HEK293 (cell line): ENCODE measurements around the gene LRBA.

ENCODE experiments used
- AEBP2 ChIP-seq: fragments of 450-650 bp; formaldehyde crosslinking; IDR thresholded peaks from 2 replicates; pipeline ENCODE4 v1.5.1; 2016; ENCODE audit warnings: missing biosample characterization, missing genetic modification characterization, borderline replicate concordance
- EGR2 ChIP-seq: fragments of 450-650 bp; formaldehyde crosslinking; IDR thresholded peaks from 2 replicates; pipeline ENCODE4 v1.5.1; 2016; ENCODE audit warnings: low read depth, missing biosample characterization, missing genetic modification characterization
- GLIS2 ChIP-seq: fragments of 450-650 bp; formaldehyde crosslinking; IDR thresholded peaks from 2 replicates; pipeline ENCODE4 v1.5.1; 2016; ENCODE audit warnings: missing biosample characterization, missing genetic modification characterization
- KLF7 ChIP-seq: fragments of 450-650 bp; formaldehyde crosslinking; IDR thresholded peaks from 2 replicates; pipeline ENCODE4 v1.5.1; 2016; ENCODE audit warnings: missing biosample characterization, missing genetic modification characterization, borderline replicate concordance
- OSR2 ChIP-seq: fragments of 450-650 bp; formaldehyde crosslinking; IDR thresholded peaks from 2 replicates; pipeline ENCODE4 v1.5.1; 2016; ENCODE audit warnings: missing biosample characterization, missing genetic modification characterization
- PRDM10 ChIP-seq: fragments of 450-650 bp; formaldehyde crosslinking; IDR thresholded peaks from 2 replicates; pipeline ENCODE4 v1.5.1; 2016; ENCODE audit warnings: missing biosample characterization, missing genetic modification characterization
- REST ChIP-seq: fragments of 450-650 bp; formaldehyde crosslinking; IDR thresholded peaks from 2 replicates; pipeline ENCODE4 v1.5.1; 2016; ENCODE audit warnings: missing biosample characterization, missing genetic modification characterization
- SP2 ChIP-seq: fragments of 450-650 bp; formaldehyde crosslinking; IDR thresholded peaks from 2 replicates; pipeline ENCODE4 v1.5.1; 2016; ENCODE audit warnings: missing biosample characterization, missing genetic modification characterization
- ZBTB8A ChIP-seq: fragments of 450-650 bp; formaldehyde crosslinking; IDR thresholded peaks from 2 replicates; pipeline ENCODE4 v1.5.1; 2016; ENCODE audit warnings: missing biosample characterization, missing genetic modification characterization
- ZFP41 ChIP-seq: fragments of 450-650 bp; formaldehyde crosslinking; IDR thresholded peaks from 2 replicates; pipeline ENCODE4 v1.5.1; 2016; ENCODE audit warnings: missing biosample characterization, missing genetic modification characterization, borderline replicate concordance
- ZIC2 ChIP-seq: fragments of 450-650 bp; formaldehyde crosslinking; IDR thresholded peaks from 2 replicates; pipeline ENCODE4 v1.5.1; 2016; ENCODE audit warnings: missing biosample characterization, missing genetic modification characterization
- ZNF10 ChIP-seq: fragments of 450-650 bp; formaldehyde crosslinking; IDR thresholded peaks from 2 replicates; pipeline ENCODE4 v1.5.1; 2017; ENCODE audit warnings: missing biosample characterization, missing genetic modification characterization
- ZNF16 ChIP-seq: fragments of 450-650 bp; formaldehyde crosslinking; IDR thresholded peaks from 2 replicates; pipeline ENCODE4 v1.5.1; 2016; ENCODE audit warnings: low read depth, missing biosample characterization, missing genetic modification characterization
- ZNF239 ChIP-seq: fragments of 450-650 bp; formaldehyde crosslinking; IDR thresholded peaks from 2 replicates; pipeline ENCODE4 v1.5.1; 2016; ENCODE audit warnings: missing biosample characterization, missing genetic modification characterization
- ZNF335 ChIP-seq: fragments of 450-650 bp; formaldehyde crosslinking; conservative IDR thresholded peaks from 2 replicates; pipeline ENCODE4 v1.5.1; 2016; ENCODE audit warnings: missing biosample characterization, missing genetic modification characterization
- ZNF366 ChIP-seq: fragments of 450-650 bp; formaldehyde crosslinking; conservative IDR thresholded peaks from 2 replicates; pipeline ENCODE4 v1.5.1; 2016; ENCODE audit warnings: missing biosample characterization, missing genetic modification characterization
- ZNF394 ChIP-seq: fragments of 450-650 bp; formaldehyde crosslinking; IDR thresholded peaks from 2 replicates; pipeline ENCODE4 v1.5.1; 2016; ENCODE audit warnings: missing biosample characterization, missing genetic modification characterization, mild to moderate bottlenecking, moderate library complexity, borderline replicate concordance
- ZNF561 ChIP-seq: fragments of 450-650 bp; IDR thresholded peaks from 2 replicates; pipeline ENCODE4 v1.5.1; 2018; ENCODE audit warnings: missing biosample characterization, missing genetic modification characterization, borderline replicate concordance
- ZNF610 ChIP-seq: fragments of 450-650 bp; formaldehyde crosslinking; IDR thresholded peaks from 2 replicates; pipeline ENCODE4 v1.5.1; 2016; ENCODE audit warnings: missing biosample characterization, missing genetic modification characterization, borderline replicate concordance
- ZNF677 ChIP-seq: fragments of 450-650 bp; IDR thresholded peaks from 2 replicates; pipeline ENCODE4 v1.5.0; 2018; ENCODE audit warnings: missing biosample characterization, mild to moderate bottlenecking, missing genetic modification characterization, moderate library complexity
- ZNF837 ChIP-seq: fragments of 450-650 bp; formaldehyde crosslinking; IDR thresholded peaks from 2 replicates; pipeline ENCODE4 v1.5.1; 2016; ENCODE audit warnings: missing biosample characterization, missing genetic modification characterization
- TF ChIP-seq, protein P1 (sequence below): fragments of 450-650 bp; formaldehyde crosslinking; IDR thresholded peaks from 2 replicates; pipeline ENCODE4 v1.5.1; 2016; ENCODE audit warnings: missing biosample characterization, missing genetic modification characterization
- TF ChIP-seq, protein P2 (sequence below): fragments of 450-650 bp; formaldehyde crosslinking; IDR thresholded peaks from 2 replicates; pipeline ENCODE4 v1.5.1; 2017; ENCODE audit warnings: missing biosample characterization, missing genetic modification characterization
- TF ChIP-seq, protein P3 (sequence below): fragments of 450-650 bp; formaldehyde crosslinking; IDR thresholded peaks from 2 replicates; pipeline ENCODE4 v1.5.1; 2016; ENCODE audit warnings: missing biosample characterization, missing genetic modification characterization

Gene LRBA

GRCh38 chr4:150579551-150580234 lies 435.4 kb downstream of the LRBA start (continued):
- TF ChIP-seq ZNF16 (tag by site-specific recombination) (no peak), ZNF394 (tag by site-specific recombination) (peak; percentile 83; the same call in 1 of the 2 replicates), KLF7 (tag by site-specific recombination) (0 out of 2 replicates have a peak, but pooled peaks have one; percentile 39), ZFP41 (tag by site-specific recombination) (no peak), ZNF837 (tag by site-specific recombination) (no peak), ZBTB8A (peak; percentile 76), ZNF610 (tag by site-specific recombination) (0 out of 2 replicates have a peak, but pooled peaks have one; percentile 42), ZNF677 (tag by site-specific recombination) (no peak), GLIS2 (peak; percentile 94), AEBP2 (tag by site-specific recombination) (no peak), OSR2 (peak; percentile 25; the same call in 1 of the 2 replicates), ZNF10 (tag by site-specific recombination) (no peak), ZNF366 (tag by site-specific recombination) (peak; percentile 27; the same call in 1 of the 2 replicates), PRDM10 (tag by site-specific recombination) (0 out of 2 replicates have a peak, but pooled peaks have one; percentile 53), ZNF335 (tag by site-specific recombination) (peak; percentile 70), ZIC2 (tag by site-specific recombination) (peak; percentile 28; the same call in 1 of the 2 replicates), REST (tag by site-specific recombination) (no peak), SP2 (tag by site-specific recombination) (peak; percentile 48), ZNF561 (tag by site-specific recombination) (0 out of 2 replicates have a peak, but pooled peaks have one; percentile 29), ZNF239 (no peak), EGR2 (tag by site-specific recombination) (0 out of 2 replicates have a peak, but pooled peaks have one; percentile 6)
- TF ChIP-seq, protein P1, sequence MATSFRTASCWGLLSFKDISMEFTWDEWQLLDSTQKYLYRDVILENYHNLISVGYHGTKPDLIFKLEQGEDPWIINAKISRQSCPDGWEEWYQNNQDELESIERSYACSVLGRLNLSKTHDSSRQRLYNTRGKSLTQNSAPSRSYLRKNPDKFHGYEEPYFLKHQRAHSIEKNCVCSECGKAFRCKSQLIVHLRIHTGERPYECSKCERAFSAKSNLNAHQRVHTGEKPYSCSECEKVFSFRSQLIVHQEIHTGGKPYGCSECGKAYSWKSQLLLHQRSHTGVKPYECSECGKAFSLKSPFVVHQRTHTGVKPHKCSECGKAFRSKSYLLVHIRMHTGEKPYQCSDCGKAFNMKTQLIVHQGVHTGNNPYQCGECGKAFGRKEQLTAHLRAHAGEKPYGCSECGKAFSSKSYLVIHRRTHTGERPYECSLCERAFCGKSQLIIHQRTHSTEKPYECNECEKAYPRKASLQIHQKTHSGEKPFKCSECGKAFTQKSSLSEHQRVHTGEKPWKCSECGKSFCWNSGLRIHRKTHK (tag by site-specific recombination) = no peak
- TF ChIP-seq, protein P2, sequence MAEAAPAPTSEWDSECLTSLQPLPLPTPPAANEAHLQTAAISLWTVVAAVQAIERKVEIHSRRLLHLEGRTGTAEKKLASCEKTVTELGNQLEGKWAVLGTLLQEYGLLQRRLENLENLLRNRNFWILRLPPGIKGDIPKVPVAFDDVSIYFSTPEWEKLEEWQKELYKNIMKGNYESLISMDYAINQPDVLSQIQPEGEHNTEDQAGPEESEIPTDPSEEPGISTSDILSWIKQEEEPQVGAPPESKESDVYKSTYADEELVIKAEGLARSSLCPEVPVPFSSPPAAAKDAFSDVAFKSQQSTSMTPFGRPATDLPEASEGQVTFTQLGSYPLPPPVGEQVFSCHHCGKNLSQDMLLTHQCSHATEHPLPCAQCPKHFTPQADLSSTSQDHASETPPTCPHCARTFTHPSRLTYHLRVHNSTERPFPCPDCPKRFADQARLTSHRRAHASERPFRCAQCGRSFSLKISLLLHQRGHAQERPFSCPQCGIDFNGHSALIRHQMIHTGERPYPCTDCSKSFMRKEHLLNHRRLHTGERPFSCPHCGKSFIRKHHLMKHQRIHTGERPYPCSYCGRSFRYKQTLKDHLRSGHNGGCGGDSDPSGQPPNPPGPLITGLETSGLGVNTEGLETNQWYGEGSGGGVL = peak; percentile 9; the same call in 1 of the 2 replicates
- TF ChIP-seq, protein P3, sequence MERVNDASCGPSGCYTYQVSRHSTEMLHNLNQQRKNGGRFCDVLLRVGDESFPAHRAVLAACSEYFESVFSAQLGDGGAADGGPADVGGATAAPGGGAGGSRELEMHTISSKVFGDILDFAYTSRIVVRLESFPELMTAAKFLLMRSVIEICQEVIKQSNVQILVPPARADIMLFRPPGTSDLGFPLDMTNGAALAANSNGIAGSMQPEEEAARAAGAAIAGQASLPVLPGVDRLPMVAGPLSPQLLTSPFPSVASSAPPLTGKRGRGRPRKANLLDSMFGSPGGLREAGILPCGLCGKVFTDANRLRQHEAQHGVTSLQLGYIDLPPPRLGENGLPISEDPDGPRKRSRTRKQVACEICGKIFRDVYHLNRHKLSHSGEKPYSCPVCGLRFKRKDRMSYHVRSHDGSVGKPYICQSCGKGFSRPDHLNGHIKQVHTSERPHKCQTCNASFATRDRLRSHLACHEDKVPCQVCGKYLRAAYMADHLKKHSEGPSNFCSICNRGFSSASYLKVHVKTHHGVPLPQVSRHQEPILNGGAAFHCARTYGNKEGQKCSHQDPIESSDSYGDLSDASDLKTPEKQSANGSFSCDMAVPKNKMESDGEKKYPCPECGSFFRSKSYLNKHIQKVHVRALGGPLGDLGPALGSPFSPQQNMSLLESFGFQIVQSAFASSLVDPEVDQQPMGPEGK = peak; percentile 76
